Ramos (cell line): Measurements from ENCODE around the gene STK32C.
"Not testable (repeated sequence)": the region's sequence is repeated elsewhere in the genome, so short reads cannot be mapped to it uniquely, and the experiment has no call there.

ENCODE experiments used
- in situ Hi-C: fragments of 300-500 bp; cut with MboI; formaldehyde crosslinking; loops from one replicate; pipeline ENCODE4 v1.14.3; 2022; ENCODE audit warnings: low sequenced_read_pairs; ENCODE audit not compliant: unreplicated experiment

The STK32C gene

DNA sequence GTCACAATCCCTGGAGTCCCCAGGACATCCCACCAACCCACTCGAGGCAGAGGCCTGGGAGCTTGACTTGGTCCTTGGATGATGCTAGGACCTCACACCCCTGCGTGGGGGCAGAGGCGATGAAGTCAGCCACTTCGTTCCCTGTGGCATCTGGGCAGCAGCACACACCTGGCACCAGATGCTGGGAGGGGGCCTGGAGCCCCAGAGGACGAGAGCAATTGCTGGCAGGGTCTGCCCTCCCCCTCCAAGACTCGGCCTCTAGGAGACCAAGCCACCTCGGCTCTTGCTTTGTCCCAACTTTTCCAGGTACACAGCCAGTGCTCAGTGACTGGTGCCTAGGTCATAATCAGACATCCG is 81.9 kb downstream of the STK32C start:
- in situ Hi-C loops = loop anchor here (10.0 kb wide), 1 partner anchor 119 kb away; no protein-coding TSS in a partner anchor

DNA sequence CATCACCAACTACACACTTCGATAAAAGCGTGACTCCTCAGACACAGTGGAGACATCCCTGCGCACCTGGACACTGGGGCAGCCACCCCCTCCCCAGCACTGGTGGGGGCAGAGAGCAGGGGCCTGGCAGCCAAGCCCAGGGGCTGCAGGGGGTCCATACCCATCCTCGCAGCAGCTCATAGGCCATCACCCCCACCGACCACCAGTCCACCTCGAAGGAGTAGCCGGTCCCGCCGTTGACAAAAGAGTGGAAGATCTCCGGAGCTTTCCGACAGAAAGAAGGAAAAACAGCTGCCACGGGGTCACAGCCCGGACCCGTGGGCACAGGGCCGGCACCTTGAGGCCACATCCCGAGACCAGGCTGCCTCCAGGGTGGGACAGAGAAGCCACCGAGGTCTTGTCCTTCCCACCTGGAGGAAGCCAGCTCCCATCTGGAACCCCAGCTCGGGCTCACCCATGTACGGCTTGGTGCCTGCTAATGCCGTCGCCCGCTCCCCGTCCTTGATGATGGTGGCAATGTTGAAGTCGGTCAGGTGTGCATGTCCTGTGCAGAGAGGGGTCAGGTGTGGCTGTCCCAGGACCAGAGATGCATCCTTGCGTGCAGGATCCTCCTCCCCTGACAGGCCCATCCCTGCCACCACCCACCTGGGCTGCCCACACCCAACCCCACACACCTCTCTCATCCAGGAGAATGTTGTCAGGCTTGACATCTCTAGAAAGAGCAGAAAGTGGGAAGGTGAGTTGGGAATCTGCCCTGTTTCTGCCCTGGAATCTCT is 82.5 kb downstream of the STK32C start:
- in situ Hi-C loops = loop anchor here (10.0 kb wide), 1 partner anchor 120 kb away; no protein-coding TSS in a partner anchor

DNA sequence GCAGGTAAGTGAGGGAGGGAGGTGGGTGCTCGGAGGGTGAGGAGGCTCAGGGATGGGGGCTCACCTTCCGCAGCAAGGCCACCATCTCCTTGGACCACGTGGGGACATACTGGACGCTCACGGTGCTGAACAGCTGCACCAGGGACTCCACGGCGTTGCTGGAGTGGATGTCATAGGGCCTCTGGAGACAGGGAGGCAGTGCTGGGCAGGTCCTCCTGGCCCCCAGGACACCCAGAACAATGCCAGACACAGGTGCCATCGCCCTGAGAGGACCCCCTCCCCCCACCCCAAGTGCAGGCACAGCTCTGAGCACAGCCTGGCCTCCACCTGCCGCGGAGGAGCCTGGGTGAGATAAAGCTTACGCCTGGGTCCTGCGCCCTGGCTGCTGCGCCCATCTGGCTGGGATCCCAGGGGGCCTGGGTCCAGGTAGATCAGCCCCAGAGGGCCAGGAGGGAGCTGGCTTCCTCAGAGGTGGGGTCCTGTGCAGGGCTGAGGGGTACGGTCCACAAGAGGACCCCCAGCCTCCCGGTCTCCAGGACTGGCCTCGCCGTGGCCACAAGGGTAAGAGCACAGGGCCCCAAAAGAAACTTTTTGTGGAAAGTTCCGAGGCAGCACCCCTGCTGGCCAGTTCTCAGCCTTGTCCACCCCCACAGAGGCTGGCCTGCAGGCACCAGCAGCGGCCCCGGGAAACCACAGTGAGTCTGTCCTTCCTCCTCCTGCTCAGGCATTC is 83.2 kb downstream of the STK32C start:
- in situ Hi-C loops = loop anchor here (5.0 to 10.0 kb wide), 2 partner anchors 120 to 228 kb away; no protein-coding TSS in a partner anchor

DNA sequence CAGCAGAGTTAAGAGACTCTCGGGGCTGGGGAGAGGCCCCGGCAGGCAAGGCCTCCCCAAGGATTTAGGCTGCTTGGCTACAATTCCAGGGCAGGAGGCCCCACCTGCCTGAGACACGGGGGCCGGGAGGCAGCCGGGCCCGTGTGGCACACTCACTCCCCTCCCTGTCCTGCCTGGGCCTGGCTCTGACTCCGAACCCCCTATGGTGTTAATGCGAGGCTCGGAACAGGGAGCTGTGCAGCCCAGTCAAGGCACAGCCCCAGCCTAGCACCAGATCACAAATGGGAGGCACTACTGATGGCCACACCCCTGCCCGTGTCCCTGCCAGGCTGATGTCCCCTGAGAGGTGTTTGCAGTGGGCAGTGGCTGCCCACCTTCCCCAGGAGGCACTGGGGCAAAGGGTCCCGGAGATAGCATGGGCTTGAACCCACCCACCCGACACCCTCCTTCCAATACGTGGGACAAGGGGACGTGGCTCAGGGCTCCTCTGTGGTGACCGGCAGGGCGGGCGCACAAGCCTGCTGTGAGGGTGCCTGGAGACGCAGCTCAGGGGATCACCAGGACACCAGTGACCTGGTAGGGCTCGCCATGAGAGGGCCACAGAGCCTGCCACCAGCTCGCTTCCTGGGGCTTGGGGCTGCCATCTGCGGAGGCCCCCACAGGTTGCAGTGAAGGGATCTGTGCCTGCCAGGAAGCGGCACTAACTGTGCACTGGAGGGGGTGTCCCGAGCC is 84.0 kb downstream of the STK32C start:
- in situ Hi-C loops = loop anchor here (5.0 to 10.0 kb wide), 2 partner anchors 121 to 229 kb away; no protein-coding TSS in a partner anchor

DNA sequence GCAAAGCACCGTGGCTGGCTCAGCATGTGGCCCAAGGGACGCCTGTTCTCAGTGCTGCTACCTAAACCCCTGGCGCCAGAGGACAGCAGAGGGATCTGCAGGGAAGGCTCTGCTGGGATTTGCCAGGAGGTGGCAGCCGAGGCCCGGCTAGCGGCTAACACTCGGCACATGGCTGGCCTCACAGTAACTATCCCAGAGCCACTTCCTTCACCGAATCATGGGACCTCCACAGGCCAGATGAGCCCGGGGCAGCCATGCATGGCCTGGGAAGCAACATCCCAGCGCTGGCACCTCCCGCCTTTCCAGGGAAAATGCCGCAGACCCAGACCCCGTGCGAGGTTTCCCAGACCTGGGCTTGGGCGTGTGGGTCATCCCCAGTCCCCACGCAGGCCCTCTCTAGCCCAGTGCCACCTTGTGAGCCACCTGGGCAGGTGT is 84.6 kb downstream of the STK32C start:
- in situ Hi-C loops = loop anchor here (5.0 to 10.0 kb wide), 2 partner anchors 122 to 229 kb away; no protein-coding TSS in a partner anchor

DNA sequence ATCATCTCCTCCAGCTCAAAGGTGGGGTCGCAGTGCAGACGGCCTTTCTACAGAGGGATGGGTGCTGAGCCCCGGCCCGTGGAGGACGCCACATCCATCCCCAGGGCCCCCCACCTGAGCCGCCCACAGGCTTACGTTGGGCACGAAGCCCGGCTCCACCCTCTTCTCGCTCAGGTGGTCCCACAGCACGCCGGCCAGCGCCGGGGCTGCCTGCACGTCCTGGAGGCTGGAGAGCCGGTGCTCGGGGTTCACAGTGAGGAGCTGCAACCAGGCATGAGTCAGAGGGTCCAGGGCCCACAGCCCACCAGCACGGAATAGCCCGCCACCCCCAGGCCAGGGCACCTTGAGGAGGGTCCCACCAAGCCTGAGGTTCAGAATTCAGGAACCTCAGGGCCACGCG is 85.0 kb downstream of the STK32C start:
- in situ Hi-C loops = loop anchor here (5.0 to 10.0 kb wide), 2 partner anchors 122 to 230 kb away; no protein-coding TSS in a partner anchor

DNA sequence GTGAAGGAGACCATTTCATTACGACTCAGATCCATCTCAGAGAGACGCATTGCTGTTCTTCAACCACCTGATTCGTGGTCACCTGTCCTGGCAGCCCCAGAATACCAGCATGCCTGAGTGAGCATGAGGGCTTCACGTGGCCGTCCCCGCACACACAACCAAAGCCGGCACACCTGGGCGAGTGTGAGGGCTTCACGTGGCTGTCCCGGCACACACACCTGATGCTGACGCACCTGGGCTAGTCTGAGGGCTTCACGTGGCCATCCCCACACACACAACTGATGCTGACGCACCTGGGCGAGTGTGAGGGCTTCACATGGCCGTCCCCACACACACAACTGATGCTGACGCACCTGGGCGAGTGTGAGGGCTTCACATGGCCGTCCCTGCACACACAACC is 86.8 kb downstream of the STK32C start:
- in situ Hi-C loops = loop anchor here (5.0 to 10.0 kb wide), 2 partner anchors 124 to 231 kb away; no protein-coding TSS in a partner anchor

DNA sequence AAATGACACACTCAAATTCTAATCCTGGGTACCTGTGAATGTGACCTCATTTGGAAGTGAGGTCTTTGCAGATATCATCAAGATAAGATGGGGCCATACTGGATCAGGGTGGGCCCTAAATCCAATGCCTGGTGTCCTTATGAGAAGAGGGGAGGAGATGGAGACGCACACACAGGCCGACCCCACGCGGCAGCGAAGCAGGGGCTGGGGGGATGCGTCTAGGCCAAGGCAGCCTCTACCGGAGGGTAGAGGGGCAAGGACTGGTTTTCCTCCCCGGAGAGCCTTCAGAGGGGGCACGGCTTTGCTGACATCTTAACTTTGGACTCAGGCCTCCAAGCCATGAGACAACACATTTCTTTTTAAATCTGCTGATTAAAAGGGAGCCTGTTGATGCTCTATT is 87.7 kb downstream of the STK32C start:
- in situ Hi-C loops = loop anchor here (5.0 to 10.0 kb wide), 2 partner anchors 125 to 232 kb away; no protein-coding TSS in a partner anchor

DNA sequence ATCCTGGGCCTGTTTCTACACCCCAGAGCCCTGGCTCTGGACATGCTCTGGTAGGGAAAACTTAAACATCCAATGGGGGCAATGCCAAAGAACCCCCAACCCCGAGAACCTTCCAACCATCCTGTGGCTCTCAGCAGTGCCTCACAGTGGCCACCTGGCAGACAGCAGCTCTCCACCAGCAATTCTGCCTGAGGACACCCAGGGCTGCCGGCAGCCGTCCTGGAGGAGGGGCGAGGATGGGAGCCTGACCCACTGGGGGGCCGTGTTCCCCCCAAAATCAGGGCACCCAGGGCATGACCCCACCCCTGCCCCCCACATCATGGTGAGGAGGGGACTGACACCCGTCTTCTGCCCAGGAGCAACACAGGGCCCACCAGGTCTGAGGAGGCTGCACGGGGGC is 88.3 kb downstream of the STK32C start:
- in situ Hi-C loops = no loop called here

DNA sequence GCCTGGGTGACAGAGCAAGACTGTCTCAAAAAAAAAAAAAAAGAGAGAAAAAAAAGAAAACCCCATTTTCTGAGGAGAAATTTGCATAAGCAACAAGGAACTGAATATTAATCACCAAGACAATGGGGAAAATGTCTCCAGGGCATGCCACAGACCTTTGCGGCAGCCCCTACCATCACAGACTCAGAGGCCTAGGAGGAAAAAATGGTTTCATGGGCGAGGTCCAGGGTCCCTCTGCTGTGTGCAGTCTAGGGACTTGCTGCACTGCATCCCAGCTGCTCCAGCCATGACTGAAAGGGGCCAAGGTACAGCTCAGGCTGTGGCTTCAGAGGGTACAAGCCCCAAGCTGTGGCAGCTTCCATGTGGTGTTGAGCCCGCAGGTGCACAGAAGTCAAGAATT is 91.3 kb downstream of the STK32C start:
- in situ Hi-C loops = not testable (repeated sequence)

DNA sequence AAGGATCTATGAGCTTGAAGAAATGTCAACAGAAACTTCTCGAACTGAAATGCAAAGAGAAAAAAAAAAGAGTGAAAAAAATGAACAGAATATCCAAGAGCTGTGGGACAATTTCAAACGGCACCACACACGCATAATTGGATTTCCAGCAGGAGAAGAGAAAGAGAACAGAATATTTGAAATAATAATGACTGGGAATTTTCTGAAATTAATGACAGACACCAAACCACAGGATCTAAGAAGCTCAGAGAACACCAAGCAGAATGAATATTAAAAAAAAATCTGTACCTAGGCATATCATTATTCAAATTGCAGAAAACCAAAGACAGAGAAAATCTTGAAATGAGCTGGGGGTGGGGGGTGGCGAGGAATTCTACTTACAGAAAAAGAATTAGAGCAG is 93.8 kb downstream of the STK32C start:
- in situ Hi-C loops = no loop called here

DNA sequence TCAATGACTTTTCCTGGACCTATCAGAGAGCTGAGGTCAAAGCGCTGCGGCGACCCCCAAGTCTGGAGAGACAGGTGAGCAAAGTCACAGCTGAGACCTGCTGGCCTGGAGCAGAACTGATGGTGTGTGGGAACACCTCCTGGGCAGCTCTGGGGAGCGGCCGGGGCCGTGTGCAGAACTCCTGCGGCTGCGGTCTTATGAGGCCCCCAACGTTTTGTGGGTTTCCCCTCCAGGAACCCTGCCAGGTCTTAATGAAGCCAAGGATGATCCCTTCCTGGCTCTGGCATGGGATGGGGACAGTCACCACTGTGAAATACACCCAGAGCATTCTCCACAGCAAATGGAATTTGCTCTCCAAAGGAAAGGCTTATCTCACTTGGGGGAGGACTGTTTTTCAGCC is 94.9 kb downstream of the STK32C start:
- in situ Hi-C loops = no loop called here

DNA sequence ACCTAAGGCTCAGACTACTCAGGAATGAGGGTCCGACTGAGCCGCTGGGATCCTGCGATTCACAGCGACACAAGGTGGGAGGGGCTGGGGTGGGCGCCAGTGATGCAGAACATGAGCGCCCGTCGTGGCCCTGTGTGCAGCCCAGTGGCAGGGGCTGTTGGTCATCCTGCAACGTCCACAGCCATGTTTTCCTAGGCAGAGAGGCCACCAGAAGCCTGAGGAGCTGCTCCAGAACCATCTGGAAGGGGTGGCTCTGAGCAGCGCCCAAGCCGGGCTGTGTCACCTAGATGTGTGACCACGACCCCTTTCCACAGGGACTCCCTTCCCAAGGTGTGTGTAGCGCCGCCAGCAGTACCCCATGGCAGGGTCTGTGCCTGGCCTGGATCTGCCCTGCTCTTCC is 96.5 kb downstream of the STK32C start:
- in situ Hi-C loops = no loop called here

DNA sequence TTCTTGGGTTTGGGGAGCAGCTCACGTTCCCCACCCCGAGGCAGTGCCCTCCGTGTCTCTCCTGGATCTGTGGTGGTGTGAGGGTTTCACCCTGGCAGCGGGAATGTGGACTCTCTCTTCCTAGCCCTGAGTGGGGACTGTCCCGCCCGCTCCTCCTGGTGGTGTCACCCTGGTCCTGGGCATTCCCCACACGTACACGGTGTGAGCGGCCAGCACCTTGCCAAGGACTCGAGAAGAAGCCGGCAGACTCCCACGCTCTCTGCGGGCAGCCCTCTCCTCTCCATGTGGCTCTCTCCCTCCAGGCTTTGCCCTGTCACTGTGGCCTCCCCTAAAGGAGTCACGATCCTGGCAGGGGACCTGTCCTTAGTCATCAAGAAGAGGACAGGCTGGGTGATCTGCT is 97.0 kb downstream of the STK32C start:
- in situ Hi-C loops = no loop called here

DNA sequence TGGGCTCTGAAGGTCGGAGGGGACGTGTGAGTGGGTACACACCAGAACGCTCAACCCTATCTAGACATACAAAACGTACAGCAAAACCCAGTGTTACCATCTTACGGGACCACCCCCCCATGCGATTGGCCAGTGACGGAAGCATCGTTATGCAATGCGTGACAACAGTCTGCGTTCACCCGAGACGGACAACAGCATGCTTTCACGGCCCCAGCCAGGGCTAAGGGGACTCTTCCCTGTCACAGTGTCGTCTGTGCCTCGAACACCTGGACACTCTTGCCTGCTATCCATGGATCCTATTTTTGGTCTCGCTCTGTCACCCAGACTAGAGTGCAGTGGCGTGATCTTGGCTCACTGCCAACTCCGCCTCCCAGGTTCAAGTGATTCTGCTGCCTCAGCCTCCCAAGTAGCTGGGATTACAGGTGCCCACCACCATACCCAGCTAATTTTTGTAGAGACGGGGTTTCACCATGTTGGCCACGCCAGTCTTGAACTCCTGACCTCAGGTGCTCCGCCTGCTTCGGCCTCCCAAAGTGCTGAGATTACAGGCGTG is 97.7 kb downstream of the STK32C start:
- in situ Hi-C loops = no loop called here

DNA sequence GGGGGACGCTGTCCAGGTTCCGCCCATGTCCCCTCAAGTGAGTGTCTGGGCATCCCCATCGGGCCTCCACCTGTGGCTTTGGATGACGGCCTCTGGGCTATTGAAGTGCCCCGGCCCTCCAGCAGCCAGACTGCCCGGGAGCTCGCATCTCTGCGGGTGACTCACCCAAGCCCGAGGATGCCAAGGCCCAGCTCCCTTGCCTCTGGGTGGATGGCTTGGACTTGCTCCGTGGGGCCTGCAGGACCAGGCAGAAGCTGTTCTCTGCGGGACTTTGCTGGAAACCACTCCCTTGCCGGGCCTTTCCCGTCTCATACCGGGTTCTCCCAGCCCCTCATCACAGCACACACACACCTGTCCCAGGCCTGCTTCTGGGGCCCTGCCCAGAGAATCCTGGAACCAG is 98.6 kb downstream of the STK32C start:
- in situ Hi-C loops = no loop called here

DNA sequence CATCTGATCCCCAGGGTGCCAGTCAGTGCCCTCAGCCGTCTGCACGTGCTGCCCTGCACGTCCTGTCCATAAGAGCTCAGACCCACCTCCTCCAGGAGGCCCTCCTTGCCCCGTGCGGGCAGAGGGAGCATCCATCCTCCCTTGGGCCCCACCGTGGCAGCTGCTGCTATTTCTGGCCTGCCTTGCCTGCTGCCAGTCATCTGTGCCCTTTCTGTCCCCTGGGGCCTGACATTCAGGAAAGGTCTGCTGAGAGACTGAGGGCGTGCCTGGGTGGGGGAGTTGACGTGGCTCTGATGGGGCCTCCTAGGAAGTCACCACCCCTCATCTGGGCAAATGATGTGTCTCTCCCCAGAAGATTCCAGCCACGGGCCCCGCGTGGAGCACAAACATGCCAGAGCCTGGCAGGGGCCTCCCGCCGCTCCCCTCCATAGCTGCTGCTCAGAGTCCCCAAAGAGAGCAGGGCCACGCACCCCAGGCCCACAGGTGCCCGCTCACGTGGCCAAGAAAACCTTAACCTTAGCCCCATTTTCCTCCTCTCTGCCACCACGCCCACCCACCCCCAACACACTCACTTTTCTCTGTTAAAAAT is 99.2 kb downstream of the STK32C start:
- in situ Hi-C loops = no loop called here

DNA sequence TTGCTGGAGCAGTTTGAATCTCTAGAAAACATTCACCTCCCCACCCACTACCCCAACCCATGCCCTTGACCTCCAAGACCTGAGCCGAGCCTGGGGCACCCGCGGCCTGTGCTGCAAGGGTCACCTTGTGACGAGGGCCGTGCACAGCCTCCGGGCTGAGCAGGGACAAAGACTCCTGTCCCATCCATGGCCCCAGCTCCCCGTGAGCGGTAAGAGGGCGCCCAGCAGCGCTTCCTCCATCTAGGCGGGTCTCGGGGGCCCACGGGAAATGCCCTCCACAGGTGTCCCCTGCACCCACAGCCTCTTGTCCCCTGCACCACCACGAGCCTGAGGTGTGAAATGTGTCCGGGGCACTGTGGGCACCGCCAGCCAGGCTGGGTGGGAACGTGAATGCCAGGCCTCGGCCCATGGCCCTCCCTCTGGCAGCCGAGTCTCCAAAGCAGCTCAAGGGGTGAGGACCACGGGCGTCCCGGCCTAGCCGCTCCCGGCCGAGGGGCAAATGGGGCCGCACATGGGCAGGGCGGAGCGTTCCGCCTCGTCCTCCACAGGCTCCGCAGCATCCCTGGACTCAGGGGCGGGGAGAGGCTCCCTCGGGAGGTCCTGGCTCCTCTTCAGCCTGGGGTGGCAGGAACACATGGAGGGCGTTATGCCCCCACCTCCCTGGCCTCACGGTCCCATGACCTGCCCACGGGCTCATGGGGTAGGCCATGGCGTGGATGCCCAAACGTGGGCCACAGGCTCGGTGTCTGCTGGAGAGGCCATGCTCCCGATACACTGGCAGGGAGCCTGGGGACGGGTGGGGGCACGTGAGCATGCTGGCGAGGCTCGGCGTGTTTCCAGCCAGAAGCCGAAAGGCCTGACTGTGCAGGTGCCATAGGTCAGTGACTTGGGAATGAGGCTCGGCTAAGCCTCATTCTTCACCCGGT is 100.0 kb downstream of the STK32C start:
- in situ Hi-C loops = no loop called here
